ENCODE results near the gene TKTL1. TPM values are rescaled to one million over a fixed set of nuclear protein-coding genes. Genes with fewer than 3 reads are reported as not detected.
A peak's percentile ranks its signal among the peaks of the same experiment; 100 is the strongest.

TKTL1 gene
- total RNA-seq, 1 experiment from 2014 or later = not detected

DNA sequence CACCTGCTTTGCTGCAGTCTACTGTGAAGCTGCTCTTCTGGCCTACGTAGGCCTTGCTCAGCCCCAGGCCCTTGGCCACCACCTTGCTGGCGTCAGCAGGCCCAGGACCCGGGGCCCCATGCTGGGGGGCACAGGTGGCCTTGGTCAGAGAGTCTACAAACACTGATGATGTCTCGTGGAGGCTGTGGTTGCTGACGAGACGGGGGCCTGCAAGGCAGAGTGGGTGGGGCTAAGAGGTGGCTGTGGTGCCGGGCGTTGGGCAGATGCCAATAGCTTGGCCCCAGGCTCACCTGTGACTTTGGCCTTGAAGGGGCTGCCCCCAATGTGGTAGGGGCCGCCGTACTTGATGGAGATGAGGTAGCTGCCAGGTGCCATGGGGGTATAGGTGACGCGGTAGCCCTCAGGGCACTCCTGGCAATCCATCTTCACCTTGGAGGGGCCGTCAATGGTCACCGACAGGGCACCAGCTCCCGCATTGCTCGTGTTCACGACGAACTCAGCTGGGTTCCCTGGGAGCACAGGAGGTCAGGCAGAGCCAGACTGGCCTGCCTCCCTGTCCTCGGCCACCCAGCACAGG is 53.9 kb downstream of the TKTL1 start:
- H3K4me3 ChIP-seq = no peak overlapping the region
- no TSS peak for BruUV-seq (replicated peaks)
- TF ChIP-seq EZH2 (IDR thresholded peaks at IDR 0.05; ENCODE audit: low read depth) = no peak
- TF ChIP-seq, protein P1, sequence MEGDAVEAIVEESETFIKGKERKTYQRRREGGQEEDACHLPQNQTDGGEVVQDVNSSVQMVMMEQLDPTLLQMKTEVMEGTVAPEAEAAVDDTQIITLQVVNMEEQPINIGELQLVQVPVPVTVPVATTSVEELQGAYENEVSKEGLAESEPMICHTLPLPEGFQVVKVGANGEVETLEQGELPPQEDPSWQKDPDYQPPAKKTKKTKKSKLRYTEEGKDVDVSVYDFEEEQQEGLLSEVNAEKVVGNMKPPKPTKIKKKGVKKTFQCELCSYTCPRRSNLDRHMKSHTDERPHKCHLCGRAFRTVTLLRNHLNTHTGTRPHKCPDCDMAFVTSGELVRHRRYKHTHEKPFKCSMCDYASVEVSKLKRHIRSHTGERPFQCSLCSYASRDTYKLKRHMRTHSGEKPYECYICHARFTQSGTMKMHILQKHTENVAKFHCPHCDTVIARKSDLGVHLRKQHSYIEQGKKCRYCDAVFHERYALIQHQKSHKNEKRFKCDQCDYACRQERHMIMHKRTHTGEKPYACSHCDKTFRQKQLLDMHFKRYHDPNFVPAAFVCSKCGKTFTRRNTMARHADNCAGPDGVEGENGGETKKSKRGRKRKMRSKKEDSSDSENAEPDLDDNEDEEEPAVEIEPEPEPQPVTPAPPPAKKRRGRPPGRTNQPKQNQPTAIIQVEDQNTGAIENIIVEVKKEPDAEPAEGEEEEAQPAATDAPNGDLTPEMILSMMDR (conservative IDR thresholded peaks at IDR 0.05) = no peak
- H3K79me2 ChIP-seq (ENCODE audit: low read depth) = no peaks in the 10 kb centered on the region
- H4K20me1 ChIP-seq (ENCODE audit: insufficient read depth) = no peaks in the 10 kb centered on the region
- H3K36me3 ChIP-seq (ENCODE audit: low read depth) = no peaks in the 10 kb centered on the region
- H3K4me2 ChIP-seq = no peak overlapping the region
- ChIA-PET CTCF (no interaction called here), POLR2A (ENCODE audit: unreplicated experiment) (interaction anchor here (0.5 to 0.6 kb wide), 3 partner anchors 47 to 182 kb away, joined by 3 to 10 read pairs (median 4); no protein-coding TSS in a partner anchor)
- peaks cover 14% of the 10 kb centered on the region for H3F3A ChIP-seq (ENCODE audit: insufficient read depth, low read depth)
- no peaks in the 10 kb centered on the region for H3K27me3 ChIP-seq (ENCODE audit: insufficient read depth, low read depth)
- DNase-seq = peak in 1 of 2 experiments; percentile 20
- H3K9me3 ChIP-seq (ENCODE audit: insufficient read depth, low read depth) = no peaks in the 10 kb centered on the region
- intact Hi-C loops (cut with micrococcal nuclease; ENCODE audit: unreplicated experiment) = no loop called here
- H2AFZ ChIP-seq = no peak overlapping the region
- H3K4me1 ChIP-seq (replicated peaks; ENCODE audit: insufficient read depth) = no peaks in the 10 kb centered on the region
- H3K27ac ChIP-seq = no peak overlapping the region
- no peaks in the 10 kb centered on the region for H3K9me2 ChIP-seq (ENCODE audit: insufficient read depth)

DNA sequence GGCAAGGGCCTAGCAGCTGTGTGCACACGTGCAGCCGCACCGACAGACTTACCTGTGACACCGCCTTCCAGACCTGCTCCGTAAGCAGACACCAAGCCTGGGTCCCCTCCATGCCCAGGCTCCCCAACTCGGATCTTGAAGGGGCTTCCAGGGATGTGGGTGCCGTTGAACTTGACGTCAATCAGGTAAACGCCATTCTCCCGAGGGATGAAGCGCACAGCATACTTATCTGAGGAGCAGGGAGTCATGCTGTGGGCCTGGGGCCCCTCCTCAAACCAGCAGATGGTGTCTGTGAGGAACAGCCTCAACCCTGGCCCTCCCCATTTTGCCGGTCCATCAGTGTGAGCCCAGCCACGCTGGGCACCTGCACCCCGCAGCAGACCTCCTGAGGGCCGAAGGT is 54.4 kb downstream of the TKTL1 start:
- Histone ChIP-seq H4K20me1 (ENCODE audit: insufficient read depth) (no peaks in the 10 kb centered on the region), H3K4me2 (no peak overlapping the region), H3K79me2 (ENCODE audit: low read depth) (no peaks in the 10 kb centered on the region), H3K27ac (no peak overlapping the region), H3K4me3 (no peak overlapping the region), H3K27me3 (ENCODE audit: insufficient read depth, low read depth) (no peaks in the 10 kb centered on the region), H2AFZ (no peak overlapping the region), H3K36me3 (ENCODE audit: low read depth) (no peaks in the 10 kb centered on the region), H3K9me2 (ENCODE audit: insufficient read depth) (no peaks in the 10 kb centered on the region), H3K9me3 (ENCODE audit: insufficient read depth, low read depth) (no peaks in the 10 kb centered on the region), H3F3A (ENCODE audit: insufficient read depth, low read depth) (peaks cover 14% of the 10 kb centered on the region), H3K4me1 (replicated peaks; ENCODE audit: insufficient read depth) (no peaks in the 10 kb centered on the region)
- TF ChIP-seq, protein P1 (conservative IDR thresholded peaks at IDR 0.05) = no peak
- POLR2A ChIA-PET (ENCODE audit: unreplicated experiment) = interaction anchor here (0.6 kb wide), 1 partner anchor 181 kb away, joined by 3 read pairs; no protein-coding TSS in a partner anchor
- no TSS peak for BruUV-seq (replicated peaks)
- peak in 1 of 2 experiments; percentile 3 for DNase-seq
- intact Hi-C loops (cut with micrococcal nuclease; ENCODE audit: unreplicated experiment) = no loop called here
- CTCF ChIA-PET = no interaction called here

DNA sequence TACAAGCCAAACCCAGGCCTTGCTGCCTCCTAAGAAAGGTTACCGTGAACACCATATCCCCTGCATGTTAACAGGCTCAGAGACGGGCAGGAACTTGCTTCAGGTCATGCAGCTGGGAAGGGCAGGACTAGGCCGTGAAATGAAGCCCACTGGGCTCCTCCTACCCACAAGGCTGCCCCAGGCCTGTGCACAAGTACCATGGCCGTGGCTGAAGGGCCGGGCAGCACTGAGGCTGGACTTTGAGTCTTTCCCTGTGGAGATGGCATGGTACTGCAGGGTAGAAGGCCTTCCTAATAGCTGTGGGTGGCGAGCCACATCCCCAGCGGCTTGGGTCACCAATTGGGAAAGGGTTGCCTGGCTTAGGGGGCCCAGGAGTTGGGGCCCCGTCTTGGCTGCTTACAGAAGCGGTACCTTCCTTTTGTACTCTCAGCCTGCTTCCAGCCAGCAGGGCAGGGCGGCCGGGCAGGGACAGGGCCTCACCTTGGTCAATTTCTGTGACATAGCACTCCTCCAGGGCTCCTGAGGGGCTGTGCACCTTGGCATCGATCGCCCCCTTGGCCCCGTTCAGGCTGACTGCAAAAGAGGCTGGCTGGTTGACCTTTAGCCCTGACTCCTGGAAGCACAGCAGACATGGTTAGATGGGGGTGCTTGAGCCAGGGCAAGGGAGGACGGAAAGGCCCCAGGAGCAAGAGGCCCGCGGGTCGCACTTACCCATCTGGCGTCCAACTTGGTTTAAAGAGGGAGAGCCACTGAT is 55.0 kb downstream of the TKTL1 start:
- no peak for TF ChIP-seq EZH2 (IDR thresholded peaks at IDR 0.05; ENCODE audit: low read depth)
- TF ChIP-seq, protein P1 (conservative IDR thresholded peaks at IDR 0.05) = no peak
- no TSS peak for BruUV-seq (replicated peaks)
- H3K4me1 ChIP-seq (replicated peaks; ENCODE audit: insufficient read depth) = no peaks in the 10 kb centered on the region
- no peaks in the 10 kb centered on the region for H3K27me3 ChIP-seq (ENCODE audit: insufficient read depth, low read depth)
- no peaks in the 10 kb centered on the region for H3K9me3 ChIP-seq (ENCODE audit: insufficient read depth, low read depth)
- H3K79me2 ChIP-seq (ENCODE audit: low read depth) = no peaks in the 10 kb centered on the region
- peak in 1 of 2 experiments; percentile 7 for DNase-seq
- H3K36me3 ChIP-seq (ENCODE audit: low read depth) = no peaks in the 10 kb centered on the region
- H3K9me2 ChIP-seq (ENCODE audit: insufficient read depth) = no peaks in the 10 kb centered on the region
- no peak overlapping the region for H3K27ac ChIP-seq
- H3F3A ChIP-seq (ENCODE audit: insufficient read depth, low read depth) = peaks cover 14% of the 10 kb centered on the region
- no peak overlapping the region for H3K4me2 ChIP-seq
- ChIA-PET POLR2A (ENCODE audit: unreplicated experiment) (no interaction called here), CTCF (no interaction called here)
- 0 out of 2 replicates have a peak, but pooled peaks cover 5% of the 10 kb centered on the region for H4K20me1 ChIP-seq (ENCODE audit: insufficient read depth)
- intact Hi-C loops (cut with micrococcal nuclease; ENCODE audit: unreplicated experiment) = no loop called here
- no peak overlapping the region for H3K4me3 ChIP-seq
- H2AFZ ChIP-seq = no peak overlapping the region

Data from PC-9 (cell line).